HepG2 (cell line): ENCODE data around the gene CEBPB. TPM values are rescaled to one million over a fixed set of nuclear protein-coding genes. Genes with fewer than 3 reads are reported as not detected.

Source experiments
- CBX2 ChIP-seq, 2 experiments: fragments of 200-600 bp in 1 of 2; sonication (generic); formaldehyde crosslinking in 1 of 2; IDR thresholded peaks; 2 replicates each; pipeline versions ENCODE4 v1.7.0 to v1.8.1; 2018 to 2022; ENCODE audit warnings: low read depth in 2 of 2, low read length in 1 of 2, mild to moderate bottlenecking in 1 of 2, missing genetic modification reagents in 1 of 2
- CEBPG ChIP-seq: IDR thresholded peaks from 2 replicates; pipeline ENCODE4 v1.6.1; 2016
- EEA1 ChIP-seq: sonication (generic); formaldehyde crosslinking; IDR thresholded peaks from 2 replicates; pipeline ENCODE4 v1.5.1; 2020; ENCODE audit warnings: mild to moderate bottlenecking, missing genetic modification reagents, borderline replicate concordance
- GLI4 ChIP-seq: sonication (generic); formaldehyde crosslinking; IDR thresholded peaks from 2 replicates; pipeline ENCODE4 v1.5.1; 2020; ENCODE audit warnings: missing genetic modification reagents, mild to moderate bottlenecking, moderate library complexity, borderline replicate concordance
- HNRNPL ChIP-seq: fragments of 200-400 bp; formaldehyde crosslinking; IDR thresholded peaks from 2 replicates; pipeline ENCODE4 v1.6.1; 2017; ENCODE audit warnings: mild to moderate bottlenecking, low read depth, low read length
- KLF15 ChIP-seq: sonication (generic); formaldehyde crosslinking; IDR thresholded peaks from 2 replicates; pipeline ENCODE4 v1.8.1; 2023; ENCODE audit warnings: borderline replicate concordance, mild to moderate bottlenecking, inconsistent platforms, missing genetic modification reagents, mixed read lengths
- PHB2 ChIP-seq: fragments of 450-650 bp; IDR thresholded peaks from 2 replicates; pipeline ENCODE4 v1.6.1; 2018; ENCODE audit not compliant: partially characterized antibody
- RXRB ChIP-seq: IDR thresholded peaks from 2 replicates; pipeline ENCODE4 v1.6.1; 2016; ENCODE audit warnings: borderline replicate concordance, missing genetic modification reagents, missing compliant biosample characterization
- SMYD3 ChIP-seq: sonication (generic); formaldehyde crosslinking; IDR thresholded peaks from 2 replicates; pipeline ENCODE4 v1.8.1; 2023; ENCODE audit warnings: mild to moderate bottlenecking, missing genetic modification reagents
- STAG1 ChIP-seq: sonication (generic); formaldehyde crosslinking; IDR thresholded peaks from 2 replicates; pipeline ENCODE4 v1.4.0; 2020; ENCODE audit warnings: missing genetic modification reagents
- TBL1XR1 ChIP-seq: fragments of 150-350 bp; IDR thresholded peaks from 2 replicates; pipeline ENCODE4 v1.6.1; 2014; ENCODE audit warnings: borderline replicate concordance, low read length; ENCODE audit not compliant: partially characterized antibody
- USF2 ChIP-seq, 2 experiments: sonication (generic) in 1 of 2; formaldehyde crosslinking in 1 of 2; IDR thresholded peaks; 2 replicates each; pipeline versions ENCODE4 v1.5.1 to v1.6.1; 2011 to 2020; ENCODE audit warnings: borderline replicate concordance in 1 of 2, low read depth in 1 of 2, low read length in 1 of 2, mild to moderate bottlenecking in 1 of 2, missing genetic modification reagents in 1 of 2, moderate library complexity in 1 of 2
- ZBTB10 ChIP-seq: sonication (generic); formaldehyde crosslinking; IDR thresholded peaks from 2 replicates; pipeline ENCODE4 v1.4.0; 2020; ENCODE audit warnings: missing genetic modification reagents, borderline replicate concordance
- ZNF264 ChIP-seq: sonication (generic); formaldehyde crosslinking; IDR thresholded peaks from 2 replicates; pipeline ENCODE4 v1.4.0; 2020; ENCODE audit warnings: missing genetic modification reagents
- ZNF296 ChIP-seq: sonication (generic); formaldehyde crosslinking; conservative IDR thresholded peaks from 2 replicates; pipeline ENCODE4 v1.5.0; 2020; ENCODE audit warnings: mild to moderate bottlenecking, missing genetic modification reagents
- ZNF530 ChIP-seq: sonication (generic); formaldehyde crosslinking; IDR thresholded peaks from 2 replicates; pipeline ENCODE4 v1.5.0; 2020; ENCODE audit warnings: low read depth, mild to moderate bottlenecking, missing genetic modification reagents
- ZNF607 ChIP-seq: sonication (generic); formaldehyde crosslinking; IDR thresholded peaks from 2 replicates; pipeline ENCODE4 v1.5.1; 2020; ENCODE audit warnings: missing genetic modification reagents, mild to moderate bottlenecking, borderline replicate concordance
- ZNF766 ChIP-seq: sonication (generic); formaldehyde crosslinking; IDR thresholded peaks from 2 replicates; pipeline ENCODE4 v1.5.0; 2020; ENCODE audit warnings: missing genetic modification reagents, borderline replicate concordance
- ZNF776 ChIP-seq: sonication (generic); formaldehyde crosslinking; IDR thresholded peaks from 2 replicates; pipeline ENCODE4 v1.4.0; 2020; ENCODE audit warnings: mild to moderate bottlenecking, missing genetic modification reagents
- polyA plus RNA-seq, 8 experiments: library from polyadenylated mRNA; depleted of rRNA in 3 of 8; stranded (reverse) in 7 of 8; unstranded in 1 of 8; fragments of >200 nt; fragmentation: Illumina TruSeq in 4 of 8; extraction: Trizol in 4 of 8; gene quantifications; 2 replicates each; pipeline versions ENCODE4 v1.2.1 to v1.2.3, GENCODE V29; 2011 to 2016; ENCODE audit warnings: low read depth in 4 of 8, missing spikeins in 1 of 8, mixed read lengths in 1 of 8; ENCODE audit not compliant: insufficient read depth in 1 of 8
- total RNA-seq, 5 experiments: library from RNA; depleted of rRNA; stranded (reverse); fragments of >200 nt; fragmentation: Illumina TruSeq; extraction: Trizol; gene quantifications; 2 replicates each; pipeline ENCODE4 v1.2.3, GENCODE V29; 2016; ENCODE audit warnings: low read depth in 1 of 5
- TF ChIP-seq, protein P1 (sequence below): fragments of 450-650 bp; IDR thresholded peaks from 2 replicates; pipeline ENCODE4 v1.6.1; 2017; ENCODE audit warnings: mild to moderate bottlenecking

Gene CEBPB
- total and polyA plus RNA-seq, 2 of the 13 experiments (the other 11 are each of a cell fraction or from before 2014, with no cell fraction given) = 18.5 to 28.2 TPM

- TF ChIP-seq, protein P1, sequence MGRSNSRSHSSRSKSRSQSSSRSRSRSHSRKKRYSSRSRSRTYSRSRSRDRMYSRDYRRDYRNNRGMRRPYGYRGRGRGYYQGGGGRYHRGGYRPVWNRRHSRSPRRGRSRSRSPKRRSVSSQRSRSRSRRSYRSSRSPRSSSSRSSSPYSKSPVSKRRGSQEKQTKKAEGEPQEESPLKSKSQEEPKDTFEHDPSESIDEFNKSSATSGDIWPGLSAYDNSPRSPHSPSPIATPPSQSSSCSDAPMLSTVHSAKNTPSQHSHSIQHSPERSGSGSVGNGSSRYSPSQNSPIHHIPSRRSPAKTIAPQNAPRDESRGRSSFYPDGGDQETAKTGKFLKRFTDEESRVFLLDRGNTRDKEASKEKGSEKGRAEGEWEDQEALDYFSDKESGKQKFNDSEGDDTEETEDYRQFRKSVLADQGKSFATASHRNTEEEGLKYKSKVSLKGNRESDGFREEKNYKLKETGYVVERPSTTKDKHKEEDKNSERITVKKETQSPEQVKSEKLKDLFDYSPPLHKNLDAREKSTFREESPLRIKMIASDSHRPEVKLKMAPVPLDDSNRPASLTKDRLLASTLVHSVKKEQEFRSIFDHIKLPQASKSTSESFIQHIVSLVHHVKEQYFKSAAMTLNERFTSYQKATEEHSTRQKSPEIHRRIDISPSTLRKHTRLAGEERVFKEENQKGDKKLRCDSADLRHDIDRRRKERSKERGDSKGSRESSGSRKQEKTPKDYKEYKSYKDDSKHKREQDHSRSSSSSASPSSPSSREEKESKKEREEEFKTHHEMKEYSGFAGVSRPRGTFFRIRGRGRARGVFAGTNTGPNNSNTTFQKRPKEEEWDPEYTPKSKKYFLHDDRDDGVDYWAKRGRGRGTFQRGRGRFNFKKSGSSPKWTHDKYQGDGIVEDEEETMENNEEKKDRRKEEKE = no peak
- TF ChIP-seq CBX2 (IDR thresholded peaks at IDR 0.05; ENCODE audit: low read depth, low read length) (no peak), CBX2 (CRISPR knock-in tag; IDR thresholded peaks at IDR 0.05; ENCODE audit: low read depth) (no peak), EEA1 (CRISPR knock-in tag) (no peak), CEBPG (CRISPR knock-in tag) (peak; percentile 80), ZNF776 (CRISPR knock-in tag) (peak; percentile 7; the same call in 1 of the 2 replicates), ZNF607 (peak; percentile 95), KLF15 (CRISPR knock-in tag) (peak; percentile 28; the same call in 1 of the 2 replicates), STAG1 (CRISPR knock-in tag) (peak; percentile 3; the same call in 1 of the 2 replicates), ZNF766 (CRISPR knock-in tag) (peak; percentile 87; the same call in 1 of the 2 replicates), ZNF264 (CRISPR knock-in tag) (peak; percentile 54), ZNF296 (CRISPR knock-in tag) (peak; percentile 84; the same call in 1 of the 2 replicates), USF2 (IDR thresholded peaks at IDR 0.05; ENCODE audit: low read depth, low read length) (no peak), USF2 (CRISPR knock-in tag; IDR thresholded peaks at IDR 0.05; ENCODE audit: borderline replicate concordance) (peak; percentile 37; the same call in 1 of the 2 replicates), SMYD3 (CRISPR knock-in tag) (0 out of 2 replicates have a peak, but pooled peaks have one; percentile 33), RXRB (CRISPR knock-in tag) (peak; percentile 90), TBL1XR1 (peak; percentile 27), ZNF530 (CRISPR knock-in tag) (no peak), GLI4 (CRISPR knock-in tag) (no peak; the same call in 1 of the 2 replicates), PHB2 (no peak), HNRNPL (no peak), ZBTB10 (CRISPR knock-in tag) (peak; percentile 51; the same call in 1 of the 2 replicates)
Measured at GRCh38 chr20:50165684-50166554, 24.7 kb upstream of the CEBPB start (continued).
